SK-N-SH (cell line): ENCODE measurements around the gene AATF. TPM values are rescaled to one million over a fixed set of nuclear protein-coding genes. Genes with fewer than 3 reads are reported as not detected.

Experiments
- CTCF ChIA-PET: fragments of 300-600, 350-600 bp; formaldehyde crosslinking; extraction: SDS; loops from one replicate; lab custom pipeline; 2021; lab: Yijun Ruan, JAX
- POLR2A ChIA-PET: fragments of 350-600 bp; sonication (Branson Sonifier 250); formaldehyde crosslinking; extraction: SDS; loops from one replicate; lab custom pipeline; 2020; ENCODE audit warnings: antibody characterized with exemption, inconsistent platforms; lab: Yijun Ruan, JAX
- DNase-seq: peaks from one replicate; pipeline ENCODE4 v3.0.0; 2012
- H2AFZ ChIP-seq: fragments of 200-600 bp; sonication (generic); 2 replicates; pipeline ENCODE4 v1.8.1; 2016; ENCODE audit warnings: antibody characterized with exemption, mild to moderate bottlenecking, low read depth
- H3F3A ChIP-seq: fragments of 200-600 bp; sonication (generic); replicated peaks from 2 replicates; pipeline ENCODE3; 2016; ENCODE audit warnings: antibody characterized with exemption, mild to moderate bottlenecking; ENCODE audit not compliant: insufficient read depth
- H3K27ac ChIP-seq, 2 experiments: fragments of 200-500 bp in 1 of 2; fragments of 200-600 bp in 1 of 2; sonication (Bioruptor generic) in 1 of 2; sonication (generic), shearing (Covaris generic) in 1 of 2; 2 replicates each; pipeline versions ENCODE4 v1.5.1 to v1.6.1; 2014 to 2016; ENCODE audit warnings: low read depth in 2 of 2, inconsistent platforms in 1 of 2, low read length in 1 of 2, mild to moderate bottlenecking in 1 of 2, mixed read lengths in 1 of 2
- H3K27me3 ChIP-seq: fragments of 200-600 bp; sonication (generic), shearing (Covaris generic); 2 replicates; pipeline ENCODE4 v1.6.1; 2016; ENCODE audit warnings: mixed run types; ENCODE audit not compliant: insufficient read depth
- H3K36me3 ChIP-seq, 2 experiments: fragments of 200-500 bp in 1 of 2; fragments of 200-600 bp in 1 of 2; sonication (Bioruptor generic) in 1 of 2; sonication (generic) in 1 of 2; replicated peaks in 1 of 2; 2 replicates each; pipeline versions ENCODE3 to v1.5.1; 2014 to 2016; ENCODE audit warnings: low read length in 1 of 2, mild to moderate bottlenecking in 1 of 2; ENCODE audit not compliant: insufficient read depth in 2 of 2, control insufficient read depth in 1 of 2
- H3K4me1 ChIP-seq, 2 experiments: fragments of 200-500 bp in 1 of 2; fragments of 200-600 bp in 1 of 2; sonication (Bioruptor generic) in 1 of 2; sonication (generic), shearing (Covaris generic) in 1 of 2; 2 replicates each; pipeline versions ENCODE4 v1.5.1 to v1.6.1; 2014 to 2016; ENCODE audit warnings: low read depth in 1 of 2, low read length in 1 of 2, mixed run types in 1 of 2; ENCODE audit not compliant: insufficient read depth in 2 of 2, control insufficient read depth in 1 of 2
- H3K4me2 ChIP-seq: fragments of 200-600 bp; sonication (generic), shearing (Covaris generic); 2 replicates; pipeline ENCODE4 v1.6.1; 2017; ENCODE audit warnings: mixed run types
- H3K4me3 ChIP-seq, 2 experiments: fragments of 200-500 bp in 1 of 2; fragments of 200-600 bp in 1 of 2; sonication (Bioruptor generic) in 1 of 2; sonication (generic), shearing (Covaris generic) in 1 of 2; 2 replicates each; pipeline versions ENCODE4 v1.5.1 to v1.8.1; 2014 to 2016; ENCODE audit warnings: low read depth in 2 of 2, inconsistent platforms in 1 of 2, low read length in 1 of 2, mild to moderate bottlenecking in 1 of 2, mixed read lengths in 1 of 2, moderate library complexity in 1 of 2
- H3K79me2 ChIP-seq: fragments of 200-600 bp; sonication (generic); 2 replicates; pipeline ENCODE4 v1.8.1; 2017; ENCODE audit warnings: mild to moderate bottlenecking; ENCODE audit not compliant: insufficient read depth
- H3K9ac ChIP-seq: fragments of 200-600 bp; sonication (generic); 2 replicates; pipeline ENCODE4 v1.6.1; 2017; ENCODE audit warnings: mixed run types
- H3K9me2 ChIP-seq: fragments of 200-600 bp; sonication (generic); 2 replicates; pipeline ENCODE4 v1.6.1; 2017; ENCODE audit warnings: mixed run types
- H3K9me3 ChIP-seq: fragments of 200-600 bp; sonication (generic); 2 replicates; pipeline ENCODE4 v1.6.1; 2017; ENCODE audit warnings: mixed run types, mild to moderate bottlenecking, moderate library complexity
- H4K20me1 ChIP-seq: fragments of 200-600 bp; sonication (generic); 2 replicates; pipeline ENCODE4 v1.6.1; 2017; ENCODE audit warnings: mild to moderate bottlenecking, mixed run types; ENCODE audit not compliant: insufficient read depth
- CTCF ChIP-seq: fragments of 200-600 bp; sonication (generic); IDR thresholded peaks from 2 replicates; pipeline ENCODE4 v1.6.1; 2017; ENCODE audit warnings: antibody characterized with exemption, mild to moderate bottlenecking, moderate library complexity
- ELF1 ChIP-seq: IDR thresholded peaks from 2 replicates; pipeline ENCODE4 v1.4.0; 2012
- EZH2phosphoT487 ChIP-seq: fragments of 200-600 bp; sonication (generic); IDR thresholded peaks from 2 replicates; pipeline ENCODE4 v1.6.1; 2017; ENCODE audit warnings: low read depth, mixed run types, mild to moderate bottlenecking, antibody characterized with exemption, moderate library complexity, borderline replicate concordance
- GATA2 ChIP-seq: sonication (generic); formaldehyde crosslinking; IDR thresholded peaks from 2 replicates; pipeline ENCODE4 v1.5.0; 2020; ENCODE audit warnings: mild to moderate bottlenecking, missing genetic modification reagents
- JUND ChIP-seq: IDR thresholded peaks from 2 replicates; pipeline ENCODE4 v1.4.0; 2012
- MEF2A ChIP-seq: IDR thresholded peaks from 2 replicates; pipeline ENCODE4 v1.4.0; 2012; ENCODE audit warnings: low read depth, borderline replicate concordance
- POLR2AphosphoS5 ChIP-seq: IDR thresholded peaks from 2 replicates; pipeline ENCODE4 v1.6.1; 2012; ENCODE audit warnings: low read depth, low read length
- ZBTB33 ChIP-seq: IDR thresholded peaks from 2 replicates; pipeline ENCODE4 v1.4.0; 2012; ENCODE audit warnings: low read depth, borderline replicate concordance
- WGBS: methylation state at CpG from one replicate; pipeline ENCODE4 v1.1.6; 2017; ENCODE audit warnings: low lambda C conversion rate; 5-methylcytosine and 5-hydroxymethylcytosine counted together
- polyA plus RNA-seq, 3 experiments: library from polyadenylated mRNA; depleted of rRNA; stranded (reverse); fragments of >200 nt; gene quantifications; 2 replicates each; pipeline ENCODE4 v1.2.3, GENCODE V29; 2012
- TF ChIP-seq, protein P1 (sequence below): fragments of 150-350 bp; IDR thresholded peaks from 2 replicates; pipeline ENCODE4 v1.6.1; 2017; ENCODE audit warnings: antibody characterized with exemption, low read length, low read depth, borderline replicate concordance

The AATF gene
- polyA plus RNA-seq, 1 of the 3 experiments (the other 2 are of a cell fraction), result 18.8 TPM

GRCh38 chr17:37031493-37032083 lies 82.8 kb downstream of the AATF start (continued):
- TF ChIP-seq ZBTB33 (no peak), GATA2 (no peak), JUND (no peak), MEF2A (no peak), ELF1 (no peak), EZH2phosphoT487 (no peak), POLR2AphosphoS5 (no peak)
- TF ChIP-seq, protein P1, sequence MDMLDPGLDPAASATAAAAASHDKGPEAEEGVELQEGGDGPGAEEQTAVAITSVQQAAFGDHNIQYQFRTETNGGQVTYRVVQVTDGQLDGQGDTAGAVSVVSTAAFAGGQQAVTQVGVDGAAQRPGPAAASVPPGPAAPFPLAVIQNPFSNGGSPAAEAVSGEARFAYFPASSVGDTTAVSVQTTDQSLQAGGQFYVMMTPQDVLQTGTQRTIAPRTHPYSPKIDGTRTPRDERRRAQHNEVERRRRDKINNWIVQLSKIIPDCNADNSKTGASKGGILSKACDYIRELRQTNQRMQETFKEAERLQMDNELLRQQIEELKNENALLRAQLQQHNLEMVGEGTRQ, result no peak
- TF ChIP-seq, all 33 proteins: peak for 0

- Histone ChIP-seq H3K9me2 (no peaks in the 10 kb centered on the region), H3K27ac (no peak overlapping the region), H3K4me2 (no peak overlapping the region), H3K4me3 (no peak overlapping the region), H3K27me3 (no peaks in the 10 kb centered on the region), H3K4me1 (no peaks in the 10 kb centered on the region; a peak in 1 of 4 replicates), H4K20me1 (no peaks in the 10 kb centered on the region), H3F3A (no peaks in the 10 kb centered on the region), H2AFZ (no peak overlapping the region), H3K79me2 (no peaks in the 10 kb centered on the region), H3K9me3 (no peaks in the 10 kb centered on the region), H3K9ac (no peak overlapping the region), H3K36me3 (peaks cover 0 to 12% of the 10 kb centered on the region in 2 experiments)
- POLR2A ChIA-PET, result no interaction called here
- 94% methylated on average over 5 of the region's 5 CpGs for WGBS
- CTCF ChIA-PET, result interaction anchor here (1.2 to 3.4 kb wide), 2 partner anchors 10 to 97 kb away, joined by 3 to 23 read pairs; no protein-coding TSS in a partner anchor
- no peak for TF ChIP-seq CTCF
- no peak for DNase-seq
These were observed 88.9 kb downstream of the AATF start for GRCh38 chr17:37037590-37038155.
